Stimulated activated CD4-positive, alpha-beta T cell treated with anti-CD3 and anti-CD28 coated beads, Interleukin-1b, Interleukin-23, amount 100 ng/mL, for 1 hour (primary cell): ENCODE results near the gene ARHGEF37.
"Not testable (repeated sequence)": the region's sequence is repeated elsewhere in the genome, so short reads cannot be mapped to it uniquely, and the experiment has no call there.

ENCODE experiments used
- DNase-seq, 2 donors: peaks; one replicate each; pipeline ENCODE4 v3.0.0-alpha.2; 2020; ENCODE audit warnings: low read depth in 2 of 2

Gene ARHGEF37, protein sequence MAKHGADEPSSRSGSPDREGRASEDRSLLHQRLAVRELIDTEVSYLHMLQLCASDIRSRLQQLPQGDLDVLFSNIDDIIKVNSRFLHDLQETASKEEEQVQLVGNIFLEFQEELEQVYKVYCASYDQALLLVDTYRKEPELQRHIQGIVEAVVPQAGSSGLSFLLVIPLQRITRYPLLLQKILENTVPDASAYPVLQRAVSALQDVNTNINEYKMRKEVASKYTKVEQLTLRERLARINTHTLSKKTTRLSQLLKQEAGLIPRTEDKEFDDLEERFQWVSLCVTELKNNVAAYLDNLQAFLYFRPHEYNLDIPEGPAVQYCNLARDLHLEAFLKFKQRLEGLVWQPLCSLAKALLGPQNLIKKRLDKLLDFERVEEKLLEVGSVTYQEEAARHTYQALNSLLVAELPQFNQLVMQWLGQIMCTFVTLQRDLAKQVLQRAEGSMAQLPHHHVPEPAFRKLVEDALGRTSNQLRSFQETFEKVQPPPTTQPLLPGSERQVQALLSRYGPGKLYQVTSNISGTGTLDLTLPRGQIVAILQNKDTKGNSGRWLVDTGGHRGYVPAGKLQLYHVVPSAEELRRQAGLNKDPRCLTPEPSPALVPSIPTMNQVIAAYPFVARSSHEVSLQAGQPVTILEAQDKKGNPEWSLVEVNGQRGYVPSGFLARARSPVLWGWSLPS

DNA sequence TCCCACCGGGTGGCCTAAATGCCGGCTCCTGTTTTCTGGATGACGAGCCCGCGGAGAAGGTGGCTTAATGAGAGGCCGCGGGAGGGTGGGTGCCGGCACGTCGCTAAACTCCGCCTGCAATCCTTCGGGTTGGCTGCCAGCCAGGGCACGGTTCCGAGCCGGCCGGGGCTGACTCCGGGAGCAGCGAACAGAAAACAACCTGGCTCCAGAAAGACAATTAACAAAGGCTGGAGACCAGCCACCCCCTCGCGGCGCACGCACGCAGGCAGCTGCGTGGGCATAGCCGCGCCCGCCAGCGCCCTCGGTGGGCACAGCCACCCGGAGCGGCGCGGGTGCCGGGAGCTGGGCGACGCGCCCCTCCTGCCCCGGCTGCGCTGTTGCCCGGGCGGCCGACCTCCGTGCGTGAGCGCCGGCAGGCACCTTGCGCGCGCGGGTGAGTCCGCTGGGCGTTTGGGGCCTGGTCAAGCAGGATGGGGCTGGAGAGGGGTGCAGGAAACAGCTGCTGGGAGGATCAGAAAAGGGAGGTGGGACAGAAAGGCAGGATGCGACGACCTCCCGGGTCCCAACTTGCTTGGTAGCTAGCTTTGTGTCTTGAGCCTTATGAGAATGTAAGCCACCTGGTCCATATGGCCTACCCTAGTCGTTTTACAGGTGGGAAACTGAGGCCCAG, at the start of gene ARHGEF37:
TSS of gene ARHGEF37 (plus strand) at position 307 of the 670 bp plus-strand sequence. CDS start 16,272 bp downstream, outside the sequence.
- DNase-seq = peak in 1 of 2 donors; percentile 18

DNA sequence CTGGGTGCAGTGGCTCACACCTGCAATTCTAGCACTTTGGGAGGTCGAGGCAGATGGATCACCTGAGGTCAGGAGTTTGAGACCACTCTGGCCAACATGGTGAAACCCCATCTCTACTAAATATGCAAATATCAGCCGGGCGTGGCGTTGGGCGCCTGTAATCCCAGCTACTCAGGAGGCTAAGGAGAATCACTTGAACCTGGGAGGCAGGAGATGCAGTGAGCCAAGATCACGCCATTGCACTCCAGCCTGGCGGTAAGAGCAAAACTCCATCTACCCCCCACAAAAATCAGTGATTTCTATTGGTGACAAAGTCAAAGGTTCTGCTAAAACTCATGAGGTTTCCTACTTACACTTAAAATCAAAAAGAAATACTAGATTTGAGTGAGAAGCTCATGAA, 48.9 kb upstream of the ARHGEF37 start:
- DNase-seq = no peak

DNA sequence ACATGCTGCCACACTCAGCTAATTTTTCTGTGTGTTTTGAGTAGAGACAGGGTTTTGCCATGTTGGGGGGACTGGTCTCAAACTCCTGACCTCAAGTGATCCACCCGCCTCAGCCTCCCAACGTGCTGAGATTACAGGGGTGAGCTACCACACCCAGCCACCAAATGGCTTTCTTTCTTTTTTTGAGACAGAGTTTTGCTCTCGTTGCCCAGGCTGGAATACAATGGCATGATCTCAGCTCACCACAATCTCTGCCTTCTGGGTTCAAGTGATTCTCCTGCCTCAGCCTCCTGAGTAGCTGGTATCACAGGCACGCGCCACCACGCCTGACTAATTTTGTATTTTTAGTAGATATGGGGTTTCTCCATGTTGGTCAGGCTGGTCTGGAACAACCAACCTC, 45.5 kb upstream of the ARHGEF37 start:
- not testable (repeated sequence) for DNase-seq

DNA sequence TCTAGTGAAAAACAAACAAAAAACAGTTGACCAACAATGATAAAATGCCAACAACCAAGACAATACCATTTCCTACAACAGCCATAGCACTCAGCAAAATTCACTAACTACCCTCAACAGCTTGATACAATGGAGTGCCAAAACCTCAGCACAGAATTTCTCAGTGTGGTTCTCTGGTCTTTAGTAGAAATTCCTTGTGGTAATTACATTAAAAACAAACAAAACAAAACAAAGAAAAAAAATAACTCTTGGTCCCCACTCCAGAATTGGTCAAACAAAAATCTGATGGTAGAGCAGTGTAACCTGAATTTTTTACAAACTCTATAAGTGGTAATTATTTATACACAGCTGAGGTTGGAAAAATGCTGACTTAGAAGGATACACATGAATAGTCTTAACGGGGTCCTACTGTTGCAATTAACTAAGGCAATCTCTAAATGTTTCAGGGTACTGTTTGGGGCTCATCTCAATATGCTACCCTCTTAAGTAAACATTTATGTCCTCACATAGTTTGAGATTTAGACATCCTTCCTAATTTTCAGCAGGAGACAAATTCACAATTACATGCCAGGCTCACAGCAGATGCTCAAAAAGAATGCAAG, 43.8 kb upstream of the ARHGEF37 start:
- DNase-seq = no peak

DNA sequence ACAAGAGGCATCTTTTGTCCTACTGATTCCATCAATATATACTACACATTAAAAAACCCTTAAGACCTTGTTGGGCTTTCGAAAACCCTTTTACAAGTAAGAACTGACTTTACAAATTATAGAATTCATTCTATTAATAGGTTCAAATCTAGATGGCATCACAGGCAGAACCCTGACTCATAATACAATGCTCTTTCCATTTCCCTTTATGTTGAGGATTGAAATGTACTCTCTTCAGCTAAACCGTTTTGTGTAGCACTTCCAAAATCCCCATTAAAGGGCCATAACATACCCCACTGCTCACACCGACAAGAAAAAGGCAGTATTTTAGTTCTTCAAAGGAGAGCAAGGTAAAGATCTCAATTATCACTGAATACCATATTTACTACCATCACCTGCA, 41.2 kb upstream of the ARHGEF37 start:
- no peak for DNase-seq

DNA sequence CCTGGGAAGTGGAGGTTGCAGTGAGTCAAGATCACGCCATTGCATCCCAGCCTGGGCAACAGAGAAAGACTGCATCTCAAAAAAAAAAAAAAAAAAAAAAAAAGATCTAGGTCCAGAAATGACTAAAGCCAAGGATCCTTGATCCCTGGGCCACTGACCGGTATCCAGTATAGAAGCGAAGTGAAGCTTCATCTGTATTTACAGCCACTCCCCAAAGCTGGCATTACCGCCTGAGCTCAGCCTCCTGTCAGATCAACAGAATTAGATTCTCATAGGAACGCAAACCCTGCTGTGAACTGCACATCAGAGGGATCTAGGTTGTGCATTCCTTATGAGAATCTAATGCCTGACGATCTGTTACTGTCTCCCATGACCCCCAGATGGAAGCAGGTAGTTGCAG, 39.4 kb upstream of the ARHGEF37 start:
- DNase-seq = no peak

DNA sequence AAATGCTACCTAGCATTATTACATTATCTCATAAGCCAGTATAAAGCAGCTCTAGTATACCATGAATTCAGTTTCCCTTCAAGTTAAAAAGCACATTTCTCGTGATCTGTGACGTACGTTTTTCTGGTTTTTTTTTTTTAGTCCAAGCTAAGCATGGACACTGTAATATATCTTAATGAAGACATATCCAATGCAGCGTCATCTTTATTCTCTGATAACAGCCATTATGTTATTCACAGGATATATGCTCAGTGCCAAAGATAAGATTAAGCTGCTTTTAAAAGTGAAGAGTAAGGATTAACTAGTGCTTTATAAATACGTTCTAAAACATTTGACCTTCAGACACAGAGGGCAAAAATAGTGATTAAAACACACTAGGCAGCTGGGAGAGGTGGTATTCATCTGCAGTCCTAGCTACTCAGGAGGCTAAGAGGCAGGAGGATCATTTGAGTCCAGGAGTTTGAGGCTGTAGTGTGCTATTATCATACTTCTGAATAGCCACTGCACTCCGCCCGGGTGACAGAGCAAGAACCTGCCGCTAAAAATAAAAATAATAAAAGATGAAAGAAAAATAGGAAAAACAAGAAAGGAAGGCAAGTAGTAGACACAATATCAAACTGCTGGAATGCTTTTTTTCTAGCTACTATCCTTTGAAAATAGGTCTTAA, 37.8 kb upstream of the ARHGEF37 start:
- no peak for DNase-seq

DNA sequence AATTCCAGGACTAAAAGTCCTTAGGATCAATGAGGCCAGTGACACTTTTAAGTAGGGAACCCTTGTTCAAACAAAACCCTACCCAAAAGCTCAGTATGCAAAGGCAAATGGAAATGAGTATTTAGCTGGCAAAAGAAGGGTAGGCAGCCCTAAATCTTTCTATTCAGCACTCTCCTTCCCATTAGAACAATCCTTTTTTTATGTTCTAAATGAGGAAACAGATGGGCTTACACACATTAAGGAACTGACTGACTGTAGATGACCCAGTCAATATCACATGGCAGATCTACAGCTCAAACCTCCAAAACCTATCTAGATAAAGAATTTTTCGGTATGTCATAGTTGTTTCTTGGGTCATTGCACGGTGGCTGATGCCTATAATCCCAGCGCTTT, 37.3 kb upstream of the ARHGEF37 start:
- no peak for DNase-seq

DNA sequence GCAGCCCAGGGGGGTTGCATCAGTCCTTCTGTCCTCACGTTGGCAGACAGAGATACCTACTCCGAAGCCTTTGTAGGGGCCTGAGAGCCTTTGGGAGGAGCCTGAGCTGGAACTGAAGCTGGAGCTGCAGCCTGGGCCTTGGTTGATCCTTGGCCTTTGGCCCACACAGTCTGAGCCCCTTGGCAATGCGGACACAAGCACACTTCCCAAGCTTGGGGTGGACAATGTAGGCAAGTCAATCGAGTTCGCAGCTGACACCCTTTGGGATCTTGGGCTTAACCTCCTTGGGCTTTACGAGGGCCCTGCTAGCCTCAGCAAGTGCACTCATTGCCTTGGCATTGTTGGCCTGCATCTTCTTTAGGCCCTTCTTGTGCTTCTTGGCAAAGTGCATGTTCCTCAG, 36.0 kb upstream of the ARHGEF37 start:
- DNase-seq = no peak

DNA sequence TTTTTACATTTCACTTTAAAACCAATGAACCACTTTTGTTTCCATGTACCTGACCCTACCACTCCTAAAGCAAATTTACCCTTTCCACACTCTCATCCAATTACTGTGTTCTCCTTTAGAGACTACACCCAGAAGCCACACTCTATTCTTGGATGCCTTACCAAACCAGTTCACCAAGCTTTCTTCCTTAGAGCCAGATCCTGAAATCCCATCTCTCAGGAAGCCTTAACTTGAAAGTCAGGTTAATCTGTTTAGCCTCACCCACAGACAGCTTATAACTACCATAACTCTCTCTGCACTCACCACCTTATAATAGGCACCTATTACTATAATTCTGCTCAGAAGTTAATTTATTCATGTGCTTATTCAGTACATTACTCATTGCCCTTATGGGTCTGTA, 34.3 kb upstream of the ARHGEF37 start:
- no peak for DNase-seq

DNA sequence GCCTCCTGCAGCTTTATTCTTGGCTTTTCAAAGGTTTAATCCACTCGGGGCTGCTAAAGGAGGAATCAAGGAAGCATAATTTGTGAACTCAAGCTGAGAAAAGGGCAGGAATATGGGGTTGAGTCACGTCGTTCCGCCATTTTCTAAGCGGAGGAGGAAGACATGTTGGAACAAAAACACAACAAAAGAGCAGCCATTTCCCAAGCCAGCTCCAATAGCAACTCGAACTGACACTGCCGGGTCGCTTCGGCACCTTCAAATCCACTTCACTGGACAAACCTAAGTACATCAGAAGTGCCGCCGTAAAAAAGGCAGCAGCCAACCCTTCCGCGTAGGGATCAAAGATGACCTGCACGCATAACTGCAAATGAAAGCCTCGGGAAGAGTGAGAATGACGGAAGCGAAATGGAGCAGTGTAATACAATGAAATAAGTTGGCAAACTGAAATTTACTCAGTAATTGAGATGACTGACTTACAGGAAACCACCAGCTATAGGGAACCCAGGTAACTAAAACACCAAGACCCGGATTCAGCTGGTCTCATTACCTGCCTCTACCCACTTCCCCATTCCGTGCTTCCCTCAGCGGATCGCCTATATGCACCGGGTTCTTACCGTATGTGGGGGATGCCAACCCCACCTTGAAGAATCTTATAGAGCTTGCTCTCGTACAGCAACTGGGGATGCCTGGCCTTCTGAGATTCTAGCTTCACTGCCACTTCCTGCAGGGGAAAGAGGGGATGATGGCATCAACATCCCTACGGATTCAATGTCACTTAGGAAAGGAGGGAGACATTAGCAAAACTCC, 31.6 kb upstream of the ARHGEF37 start:
- no peak for DNase-seq

DNA sequence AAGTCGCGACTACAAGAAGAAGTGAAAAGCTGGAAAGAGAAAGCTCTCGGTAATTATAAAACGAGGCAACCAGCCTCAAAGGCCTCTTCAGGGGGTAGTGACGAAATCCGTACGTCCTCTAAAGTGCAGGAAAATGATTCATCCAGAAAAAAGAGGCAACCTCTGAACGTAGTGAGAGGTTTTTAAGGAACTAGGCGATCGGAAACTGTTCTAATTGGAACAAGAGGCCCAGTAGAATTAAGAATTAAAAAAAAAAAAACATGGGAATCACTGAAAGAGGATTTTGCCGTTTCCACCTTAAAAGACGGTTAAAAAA, 31.1 kb upstream of the ARHGEF37 start:
- no peak for DNase-seq

DNA sequence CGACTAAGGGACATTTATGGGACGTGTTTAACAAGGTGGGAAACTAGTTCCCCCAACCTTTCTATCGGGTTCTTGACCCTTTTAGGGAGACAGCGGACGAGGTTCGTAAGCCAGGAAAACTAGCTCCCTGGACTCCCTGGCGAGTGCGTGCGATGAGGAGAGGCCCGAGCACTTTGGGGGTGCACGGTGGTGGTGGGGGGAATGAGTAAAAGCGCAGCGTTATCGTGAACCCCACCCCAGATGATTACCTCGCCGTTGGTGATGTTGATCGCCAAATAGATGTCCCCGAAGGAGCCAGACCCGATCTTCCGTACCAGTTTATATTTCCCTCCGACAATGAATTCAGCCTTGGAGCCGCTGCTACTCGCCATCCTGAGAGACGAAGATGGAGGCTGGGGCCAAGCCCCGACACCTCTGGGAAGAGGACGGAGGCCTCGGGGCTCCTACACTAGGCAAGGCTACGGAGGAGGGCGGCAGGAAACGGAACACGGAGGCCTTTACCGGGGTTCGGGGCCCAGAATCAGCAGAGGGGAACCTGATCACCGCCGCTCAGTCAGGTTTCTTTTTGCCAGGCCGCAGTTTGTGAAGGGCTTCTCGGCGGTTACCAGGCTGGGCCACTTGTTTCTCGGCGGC, 30.6 kb upstream of the ARHGEF37 start:
- no peak for DNase-seq

DNA sequence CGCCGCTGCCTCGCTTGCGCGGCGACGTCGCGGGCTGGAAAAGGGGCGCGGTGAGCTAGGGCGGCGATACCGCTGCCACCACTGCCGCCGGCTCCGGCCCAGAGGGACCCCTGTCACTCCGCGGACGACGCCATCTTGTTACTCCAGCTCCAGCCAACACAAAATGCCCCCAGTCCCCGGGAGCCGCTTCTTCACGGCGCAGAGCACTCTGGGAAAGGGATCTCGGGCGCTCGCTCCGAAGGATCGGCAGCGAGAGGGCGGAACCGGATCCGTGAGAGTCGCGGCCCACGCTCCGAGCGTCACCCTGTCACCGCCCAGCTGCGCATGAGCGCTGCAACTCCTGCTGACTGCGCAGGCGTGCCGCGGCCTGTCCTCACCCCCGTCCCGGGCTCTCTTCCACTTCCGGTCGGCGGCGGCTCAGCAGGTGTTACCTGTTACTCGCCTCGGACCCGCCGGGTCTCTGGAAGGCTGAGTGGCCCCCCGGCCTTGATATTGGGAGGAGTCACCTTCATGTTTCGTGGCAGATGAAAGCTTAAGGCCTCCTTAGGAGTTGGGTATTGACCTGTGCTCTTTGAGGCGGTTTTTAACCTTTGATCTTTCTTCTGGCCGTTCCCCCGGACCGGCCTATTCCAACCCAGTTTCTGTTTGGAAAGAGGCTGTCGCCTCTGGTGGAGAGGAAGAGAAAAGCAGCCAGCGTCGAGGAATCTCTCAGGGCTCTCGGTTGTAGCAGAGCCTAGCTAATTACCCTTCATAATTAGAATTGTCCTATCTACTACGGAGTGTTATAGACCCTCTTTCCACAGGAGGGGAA, 29.9 kb upstream of the ARHGEF37 start, which contains the start of gene CSNK1A1:
TSS of gene CSNK1A1 (minus strand) at position 213 of the 811 bp plus-strand sequence. CDS start 475 bp downstream, outside the sequence.
- DNase-seq = peak; percentile 96

DNA sequence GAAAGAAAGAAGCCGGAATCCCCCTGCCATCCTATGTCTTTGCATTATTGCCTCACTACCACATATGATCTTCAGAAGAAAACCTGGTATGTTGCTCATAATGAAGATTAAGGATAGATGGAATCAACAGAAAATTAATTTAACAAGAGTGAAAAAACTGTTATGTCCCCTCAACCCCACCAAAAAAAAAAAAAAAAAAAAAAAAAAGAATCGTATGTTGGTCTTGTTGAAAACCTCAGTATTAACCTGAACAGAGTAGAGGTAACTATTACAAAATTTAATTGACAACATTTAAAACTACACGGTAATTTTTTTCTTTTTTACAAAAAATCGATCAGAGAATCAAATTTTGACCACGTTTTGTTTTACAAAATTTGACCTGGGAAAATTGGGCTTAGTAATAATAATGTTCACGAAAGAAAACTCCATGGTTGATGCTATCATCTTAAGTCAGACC, 29.2 kb upstream of the ARHGEF37 start:
- no peak for DNase-seq

DNA sequence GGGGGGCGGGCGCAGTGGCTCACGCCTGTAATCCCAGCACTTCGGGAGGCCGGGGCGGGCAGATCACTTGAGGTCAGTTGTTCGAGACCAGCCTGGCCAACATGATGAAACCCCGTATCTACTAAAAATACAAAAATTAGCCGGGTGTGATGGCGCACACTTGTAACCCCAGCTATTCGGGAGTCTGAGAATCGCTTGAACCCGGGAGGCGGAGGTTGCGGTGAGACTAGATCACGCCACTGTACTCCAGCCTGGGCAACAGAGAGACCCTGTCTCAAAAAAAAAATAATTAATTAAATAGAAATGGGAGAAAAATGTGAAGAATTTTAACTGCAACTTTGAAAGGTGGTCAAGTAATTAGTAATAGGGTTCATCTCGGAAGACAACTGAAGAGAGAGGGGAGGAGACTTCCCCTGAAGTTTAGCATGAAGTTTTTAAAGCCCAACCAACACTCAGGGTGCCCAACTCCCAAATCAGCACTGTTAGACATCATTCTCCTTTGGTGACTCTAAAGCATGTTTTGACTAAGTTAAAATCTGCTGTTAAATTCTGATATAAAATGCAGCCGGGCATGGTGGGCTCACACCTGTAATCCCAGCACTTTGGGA, 28.6 kb upstream of the ARHGEF37 start:
- no peak for DNase-seq

DNA sequence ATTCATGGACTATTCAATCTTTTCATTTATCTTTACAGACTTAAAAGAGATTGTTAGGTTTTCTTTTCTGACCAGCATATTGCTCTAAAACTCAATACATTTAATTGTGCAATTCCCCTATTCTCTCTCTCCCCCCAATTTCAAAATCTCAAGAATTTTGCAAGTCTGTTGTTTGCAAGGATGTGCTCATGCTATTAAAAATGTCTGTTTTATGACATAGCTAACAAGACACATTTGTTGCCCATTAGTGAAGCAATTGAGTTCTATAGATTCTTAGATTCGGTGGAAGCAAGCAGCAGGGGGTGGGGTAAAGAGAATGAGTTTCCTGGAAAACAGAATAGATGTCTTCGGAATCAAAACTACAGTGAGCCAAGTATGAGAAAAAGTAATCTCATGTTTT, 21.6 kb upstream of the ARHGEF37 start:
- no peak for DNase-seq

DNA sequence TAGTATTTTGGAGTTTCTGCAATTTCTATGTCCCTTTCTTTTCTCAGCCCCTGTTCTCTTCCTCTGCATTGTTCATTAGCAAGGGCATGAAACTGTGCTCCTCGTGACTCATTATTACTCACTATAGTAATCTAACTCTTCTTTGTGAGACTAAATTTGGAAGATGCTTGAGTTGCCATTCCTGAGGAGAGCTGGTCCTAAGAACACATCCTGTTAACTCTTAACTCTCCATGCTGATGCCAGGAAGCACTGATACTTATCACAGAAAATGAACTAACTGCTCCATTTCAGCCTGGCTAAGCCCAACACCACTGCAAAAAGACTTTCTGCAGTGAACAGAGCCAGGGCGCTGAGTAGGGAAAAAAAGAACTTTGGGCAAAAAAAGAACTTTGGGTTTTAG, 19.4 kb upstream of the ARHGEF37 start:
- no peak for DNase-seq

DNA sequence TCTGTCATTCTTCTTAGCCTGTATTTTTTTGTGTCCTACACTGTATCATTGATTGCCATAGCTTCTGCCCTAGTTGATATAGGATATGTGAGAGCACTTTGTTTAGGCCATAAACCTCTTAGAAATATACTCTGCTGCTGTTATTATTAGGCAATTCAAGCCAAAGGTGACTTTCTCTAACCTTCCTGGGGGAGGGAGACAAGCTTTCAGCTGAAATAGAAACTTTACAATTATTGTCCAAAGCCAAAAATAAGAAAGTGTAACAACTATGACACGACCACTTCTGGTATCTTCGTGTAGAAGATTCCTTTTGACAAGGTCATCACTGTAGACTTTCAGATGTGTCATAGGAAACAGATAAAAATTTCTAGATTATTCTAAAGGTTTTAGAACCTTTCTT, 17.8 kb upstream of the ARHGEF37 start:
- no peak for DNase-seq
